ENCODE data around the gene ART5.

DNA sequence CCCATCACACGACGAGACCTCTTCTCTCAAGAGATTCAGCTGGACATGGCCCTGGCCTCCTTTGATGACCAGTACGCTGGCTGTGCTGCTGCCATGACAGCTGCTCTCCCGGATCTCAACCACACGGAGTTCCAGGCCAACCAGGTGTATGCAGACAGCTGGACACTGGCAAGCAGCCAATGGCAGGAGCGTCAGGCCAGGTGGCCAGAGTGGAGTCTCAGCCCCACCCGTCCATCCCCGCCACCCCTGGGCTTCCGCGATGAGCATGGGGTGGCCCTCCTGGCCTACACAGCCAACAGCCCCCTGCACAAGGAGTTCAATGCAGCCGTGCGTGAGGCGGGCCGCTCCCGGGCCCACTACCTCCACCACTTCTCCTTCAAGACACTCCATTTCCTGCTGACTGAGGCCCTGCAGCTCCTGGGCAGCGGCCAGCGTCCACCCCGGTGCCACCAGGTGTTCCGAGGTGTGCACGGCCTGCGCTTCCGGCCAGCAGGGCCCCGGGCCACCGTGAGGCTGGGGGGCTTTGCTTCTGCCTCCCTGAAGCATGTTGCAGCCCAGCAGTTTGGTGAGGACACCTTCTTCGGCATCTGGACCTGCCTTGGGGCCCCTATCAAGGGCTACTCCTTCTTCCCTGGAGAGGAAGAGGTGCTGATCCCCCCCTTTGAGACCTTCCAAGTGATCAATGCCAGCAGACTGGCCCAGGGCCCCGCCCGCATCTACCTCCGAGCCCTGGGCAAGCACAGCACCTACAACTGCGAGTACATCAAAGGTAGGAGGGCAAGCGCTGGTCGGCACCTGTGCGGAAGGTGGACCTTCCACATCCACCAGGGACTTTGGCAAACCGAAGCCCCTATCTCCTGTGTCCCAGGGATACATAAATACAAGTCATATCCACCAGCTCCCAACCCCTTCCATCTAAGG lies 18.1 kb upstream of the ART5 start:
- TF ChIP-seq CTCF (conservative IDR thresholded peaks at IDR 0.05 in 1 of 2, IDR thresholded peaks at IDR 0.05 in 1 of 2; ENCODE audit: low read depth in 1 of 2, low read length in 2 of 2): no peak
- TF ChIP-seq EZH2 (IDR thresholded peaks at IDR 0.05; ENCODE audit: low read length, missing control alignments): no peak

All from fibroblast of lung (primary cell).